IPS-NIHi7 (cell line): ENCODE results near the gene CLCN4.
A peak's percentile ranks its signal among the peaks of the same experiment; 100 is the strongest.

Experiments used
- DNase-seq: peaks from one replicate; pipeline ENCODE4 v3.0.0; 2012; ENCODE audit warnings: mixed read lengths; ENCODE audit errors: extremely low spot score

The CLCN4 gene

DNA sequence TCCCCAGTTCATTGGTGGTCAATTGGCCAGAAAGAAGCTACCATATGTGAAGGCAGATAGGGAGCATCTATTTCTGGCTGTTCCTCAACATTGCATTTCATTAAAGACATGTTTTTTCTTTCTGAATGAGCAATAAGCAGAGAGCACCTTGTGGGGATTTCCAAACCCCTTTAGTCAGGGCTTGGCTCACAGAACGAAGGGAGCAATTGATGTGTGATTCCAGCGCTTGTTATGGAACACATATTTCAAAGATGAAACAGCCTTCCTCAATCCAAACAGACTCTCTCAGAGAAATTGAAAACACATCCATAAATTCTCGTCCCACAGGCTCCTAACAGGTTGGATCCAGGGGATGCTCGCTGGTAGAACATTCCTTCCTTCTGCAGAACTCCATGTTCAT, 84.1 kb downstream of the CLCN4 start:
- DNase-seq, result no peak

DNA sequence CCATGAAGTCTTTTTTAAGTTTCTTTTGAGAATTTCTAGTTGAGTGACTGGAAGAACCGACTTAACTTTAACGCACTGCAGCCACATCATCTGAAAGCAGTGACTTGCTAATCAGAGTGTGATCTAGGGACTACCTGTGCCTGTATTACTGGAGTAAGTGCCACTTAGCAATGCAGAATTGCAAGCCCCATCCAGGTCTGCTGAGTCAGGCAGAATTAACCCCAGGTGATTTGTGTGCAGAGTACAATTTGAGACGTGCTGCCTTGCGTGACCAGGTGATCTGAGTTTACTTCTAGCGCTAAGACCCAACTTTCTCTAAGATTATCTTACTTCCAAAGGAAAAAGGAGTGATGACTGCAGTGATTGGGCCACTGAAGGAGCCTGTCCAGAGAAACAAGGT, 85.3 kb downstream of the CLCN4 start:
- DNase-seq, result no peak

DNA sequence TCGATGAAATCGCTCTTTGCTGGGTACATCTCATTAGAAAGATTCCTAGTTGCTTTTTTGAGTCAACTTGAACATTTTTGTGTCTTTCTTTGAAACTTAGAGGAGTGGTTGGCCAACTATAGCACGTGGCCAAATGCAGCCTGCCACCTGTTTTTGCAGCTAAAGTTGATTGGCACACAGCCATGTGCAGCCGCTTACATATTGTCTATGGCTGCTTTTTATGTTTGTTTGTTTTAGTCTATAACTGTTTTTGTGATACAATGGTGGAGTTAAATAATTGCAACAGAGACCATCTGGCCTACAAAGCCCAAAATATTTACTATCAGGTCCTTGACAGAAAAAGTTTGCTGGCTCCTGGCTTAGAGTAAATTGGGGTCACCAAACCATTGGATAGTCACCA, 86.3 kb downstream of the CLCN4 start:
- no peak for DNase-seq

DNA sequence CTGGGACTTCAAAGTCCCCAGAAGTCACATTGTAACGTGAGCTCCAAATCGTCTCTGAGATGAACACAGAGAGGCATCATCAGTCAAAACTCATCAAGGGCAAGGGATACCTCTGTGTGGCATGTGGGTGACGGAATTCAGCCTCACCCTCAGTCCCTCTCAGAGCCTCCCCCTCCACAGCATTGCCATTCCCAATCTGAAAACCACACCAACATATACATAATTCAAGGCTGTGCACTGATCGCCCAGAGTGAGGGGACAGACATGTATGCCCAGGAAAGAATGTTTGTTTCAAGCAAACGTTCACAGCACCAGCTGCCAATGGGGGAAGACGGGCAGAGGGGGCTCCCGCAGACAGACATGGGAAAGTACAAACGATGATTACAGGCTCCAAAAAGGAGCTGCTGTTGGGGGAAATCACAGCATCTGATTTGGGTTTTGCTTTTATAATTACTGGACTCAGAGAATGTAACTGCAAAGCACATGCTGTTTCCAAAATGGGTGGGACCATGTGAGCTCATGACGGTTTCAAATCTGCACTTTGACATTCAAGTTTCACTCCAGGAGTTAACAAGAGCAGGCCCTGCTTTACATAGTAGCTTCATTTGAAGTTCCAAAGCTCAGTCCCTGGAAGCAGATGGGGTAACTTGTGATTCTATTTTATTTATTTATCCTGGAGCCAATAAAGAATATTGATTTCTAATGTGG, 88.3 kb downstream of the CLCN4 start:
- no peak for DNase-seq

DNA sequence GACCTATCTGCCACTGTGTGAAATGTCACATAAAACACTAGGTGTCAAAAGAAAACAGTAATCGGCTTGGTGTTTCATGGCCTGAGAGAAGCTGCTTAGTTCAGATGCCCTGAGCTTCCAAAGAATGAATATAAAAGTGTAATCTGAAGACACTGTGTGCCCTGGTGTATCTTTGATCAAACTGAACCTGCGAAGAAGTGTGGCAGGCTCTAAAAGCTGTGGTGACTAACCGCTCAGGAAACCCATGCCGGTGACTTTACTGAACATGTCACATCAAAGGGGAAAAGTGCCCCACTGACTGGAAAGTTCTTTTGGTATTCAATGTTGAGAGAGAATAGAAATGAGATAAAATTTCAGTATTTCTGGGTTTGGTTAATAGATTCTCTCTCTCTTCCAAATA, 89.1 kb downstream of the CLCN4 start:
- DNase-seq, result no peak

DNA sequence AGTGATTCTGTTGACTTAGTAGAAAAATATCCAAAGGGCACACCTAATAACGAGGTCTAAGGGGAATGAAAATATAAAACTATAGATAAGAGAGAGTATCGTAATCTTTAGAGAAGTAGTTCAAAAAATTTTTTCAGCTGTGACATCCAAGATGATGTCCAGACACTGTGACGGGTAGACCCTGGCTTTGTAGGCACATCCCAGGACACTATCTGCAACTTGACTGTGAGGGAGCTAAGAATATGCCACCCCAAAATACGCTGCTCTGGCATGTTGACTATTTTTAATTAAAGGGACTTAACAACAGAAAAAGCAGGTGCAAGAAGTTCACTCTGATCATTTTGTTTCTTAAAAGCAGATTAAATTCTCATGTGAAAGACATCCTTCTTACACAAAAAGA, 89.5 kb downstream of the CLCN4 start:
- DNase-seq, result no peak

DNA sequence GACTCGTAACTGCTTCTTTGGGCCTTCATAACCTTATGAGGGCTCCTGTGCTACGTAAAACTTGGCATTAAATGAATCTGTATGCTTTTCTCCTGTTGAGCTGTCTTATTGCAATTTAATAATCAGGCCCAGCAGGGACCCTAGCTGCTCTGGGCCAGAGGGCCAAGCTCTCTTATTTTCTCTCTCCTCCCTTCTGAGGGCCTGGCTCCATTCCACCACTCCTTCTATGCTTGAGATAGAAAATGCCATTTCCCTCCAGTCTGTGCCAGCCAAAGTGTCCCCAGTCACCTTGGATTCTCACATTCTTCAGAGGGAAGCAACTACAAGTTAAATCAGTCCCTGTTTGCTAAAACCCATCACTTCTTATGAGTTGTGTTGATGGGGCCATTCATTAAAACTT, 90.1 kb downstream of the CLCN4 start:
- no peak for DNase-seq

DNA sequence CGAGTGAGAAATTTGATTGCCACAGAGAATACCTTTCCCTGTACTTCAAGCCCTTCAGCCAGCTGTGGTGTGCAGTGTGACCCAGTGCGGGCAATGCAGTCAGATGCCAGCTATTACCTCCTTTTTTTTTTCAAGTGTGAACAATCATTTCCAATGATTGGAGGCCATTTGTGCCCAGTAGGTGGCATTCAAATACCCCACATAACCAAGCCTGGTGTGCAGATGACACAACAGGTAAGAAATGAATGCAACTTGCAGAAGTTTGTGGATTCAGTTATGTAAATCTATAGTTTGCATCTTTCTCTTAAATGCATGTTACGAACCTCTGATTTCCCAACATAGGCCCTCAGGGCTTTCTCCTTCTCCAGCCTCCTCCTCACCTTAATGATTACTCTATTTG, 98.0 kb downstream of the CLCN4 start:
- DNase-seq, result no peak

DNA sequence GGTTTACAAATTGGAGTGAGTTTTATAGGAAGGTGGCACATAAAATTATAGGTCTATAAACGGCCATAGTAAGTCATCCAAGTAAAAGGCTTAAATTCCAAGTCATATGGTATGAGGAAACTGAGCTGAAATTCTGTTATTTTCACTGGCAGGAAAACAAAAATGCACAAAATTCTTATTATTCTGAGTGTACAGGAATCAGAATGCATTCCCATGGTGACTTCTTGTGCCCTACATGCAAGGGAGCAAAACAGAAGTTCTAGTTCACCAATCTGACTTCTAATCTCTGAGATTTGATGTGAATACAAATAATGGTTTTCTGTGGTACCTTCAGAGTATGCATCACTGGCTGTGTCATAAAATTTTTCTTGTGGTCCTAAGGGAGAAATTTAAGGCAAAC, 102.9 kb downstream of the CLCN4 start:
- no peak for DNase-seq

DNA sequence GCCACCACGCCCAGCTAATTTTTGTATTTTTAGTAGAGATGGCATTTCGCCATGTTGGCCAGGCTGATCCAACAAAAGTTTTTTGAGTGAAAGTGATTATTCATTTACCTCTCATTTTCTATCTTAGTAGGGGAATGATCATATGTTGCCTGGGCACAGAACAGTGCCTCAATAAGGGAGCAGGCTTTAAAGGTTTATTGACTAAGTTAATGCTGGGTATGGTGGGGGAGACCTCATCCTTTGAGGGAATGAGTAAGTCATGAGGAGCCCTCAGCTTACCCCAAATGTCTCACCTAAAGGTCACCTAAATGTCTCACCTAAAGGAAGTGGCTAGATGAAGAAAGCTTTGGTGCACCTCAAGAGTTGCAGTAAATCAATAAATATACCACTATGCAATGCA, 109.0 kb downstream of the CLCN4 start:
- no peak for DNase-seq

DNA sequence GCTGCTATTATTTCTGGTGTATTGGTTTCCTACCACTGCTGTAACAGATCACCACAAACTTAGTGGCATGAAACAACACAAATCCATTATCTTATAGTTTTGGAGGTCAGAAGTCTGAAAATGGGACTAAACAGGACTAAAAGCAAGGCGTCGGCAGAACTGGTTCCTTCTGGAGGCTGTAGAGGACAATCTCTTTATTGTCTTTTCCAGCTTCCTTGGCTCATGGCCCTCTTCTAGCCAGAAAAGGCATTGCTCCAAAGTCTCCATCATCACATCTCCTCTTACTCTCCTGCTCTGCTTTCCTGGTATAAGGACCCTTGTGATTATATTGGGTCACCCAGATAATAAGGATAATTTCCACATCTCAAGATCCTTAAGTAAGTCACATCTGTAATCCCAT, 121.9 kb downstream of the CLCN4 start:
- no peak for DNase-seq

DNA sequence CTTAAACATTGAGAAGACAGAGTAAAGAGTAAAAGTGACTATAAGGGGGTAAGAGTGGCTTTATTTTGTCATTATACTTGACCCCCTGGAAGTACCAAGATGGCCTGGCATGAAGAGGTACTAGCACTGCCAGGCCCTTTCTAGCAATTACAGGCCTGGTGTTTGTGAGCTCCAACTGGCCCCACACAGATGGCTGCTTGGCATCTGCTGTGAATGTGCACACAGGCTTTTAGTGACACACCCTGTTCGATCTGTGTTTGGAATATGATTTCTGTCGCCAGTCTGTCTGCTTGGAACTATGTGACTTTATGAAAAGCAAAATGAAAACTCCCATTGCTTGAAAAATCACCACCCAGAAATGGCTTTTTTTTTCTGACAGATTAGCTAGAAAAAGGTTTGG, 123.3 kb downstream of the CLCN4 start:
- DNase-seq, result no peak

DNA sequence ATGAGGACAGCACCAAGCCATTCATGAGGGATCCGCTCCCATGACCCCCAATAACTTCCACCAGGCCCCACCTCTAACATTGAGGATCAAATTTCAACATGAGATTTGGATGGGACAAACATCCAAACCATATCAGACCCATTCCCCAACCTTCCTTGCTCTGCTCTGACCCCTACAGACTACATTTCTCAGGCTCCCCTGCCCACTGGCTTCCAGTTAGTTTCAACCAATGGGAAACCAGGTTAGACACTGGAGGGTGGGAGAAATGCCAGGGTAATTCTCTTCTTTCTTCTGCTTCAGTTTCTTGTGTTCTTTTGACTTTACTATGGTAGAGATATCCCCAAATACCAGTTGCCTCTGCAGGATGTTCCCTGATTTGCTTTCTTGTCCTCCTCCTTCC, 125.7 kb downstream of the CLCN4 start:
- DNase-seq, result peak; percentile 63

DNA sequence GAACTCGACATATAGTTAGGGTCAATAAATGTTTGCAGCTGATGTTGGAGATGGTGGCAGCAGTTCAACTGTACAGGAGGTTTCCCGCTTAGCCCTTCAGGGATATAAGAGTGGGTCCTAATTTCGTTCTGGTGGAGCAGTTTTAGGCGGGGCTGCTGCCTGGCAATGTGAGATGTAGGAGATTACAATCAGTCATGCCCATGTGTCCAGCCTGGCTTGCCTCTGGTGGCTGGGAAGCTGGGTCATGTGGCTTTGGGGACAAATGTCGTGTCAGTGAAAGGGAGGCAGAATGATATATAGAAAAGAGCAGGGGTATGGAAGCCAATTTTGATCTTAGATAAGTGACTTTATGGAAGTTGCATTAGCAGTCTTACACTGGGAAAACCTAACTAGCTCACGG, 129.4 kb downstream of the CLCN4 start:
- no peak for DNase-seq
